GM15510 (cell line): ENCODE measurements around the gene FGGY.

Source experiments
- POLR2A ChIP-seq: IDR thresholded peaks from 3 replicates; pipeline ENCODE4 v1.6.1; 2011; ENCODE audit warnings: borderline replicate concordance; ENCODE audit not compliant: insufficient read length; ENCODE audit errors: extremely low read depth

The FGGY gene

GRCh38 chr1:59742526-59742925, 445.6 kb downstream of the FGGY start:
- TF ChIP-seq POLR2A = no peak

- no peak for TF ChIP-seq POLR2A
These were observed 446.6 kb downstream of the FGGY start for GRCh38 chr1:59743324-59744091.

DNA sequence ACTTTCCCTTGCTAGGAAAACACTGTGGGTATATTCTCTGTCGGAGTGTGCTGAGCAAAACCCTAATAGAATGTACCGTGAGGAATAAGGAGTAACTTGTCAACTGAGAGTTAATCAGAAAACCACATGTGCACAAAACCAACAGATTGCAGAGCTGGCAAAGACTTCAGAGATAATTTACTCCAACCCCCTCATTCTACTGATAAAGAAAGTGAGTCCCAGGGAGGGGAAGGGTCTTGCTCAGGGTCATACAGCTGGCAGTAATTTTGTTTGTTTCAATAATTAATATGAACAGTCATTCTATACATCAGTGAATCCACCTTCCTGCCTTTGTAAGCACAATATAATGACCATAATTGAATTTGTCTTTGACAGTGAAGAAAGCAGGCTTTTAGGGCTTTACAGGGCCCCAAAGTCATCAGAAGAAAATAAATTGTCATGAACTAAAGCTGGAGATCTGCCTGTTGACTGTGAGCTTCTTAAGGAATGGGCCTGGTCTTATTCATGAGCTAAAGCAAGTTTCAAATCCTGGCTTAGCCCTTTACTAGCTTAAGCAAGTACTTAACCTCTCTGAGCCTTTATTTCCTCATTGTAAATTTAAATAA, 450.6 kb downstream of the FGGY start:
- TF ChIP-seq POLR2A = no peak

- TF ChIP-seq POLR2A = no peak
These were observed 451.2 kb downstream of the FGGY start for GRCh38 chr1:59748123-59748522.

DNA sequence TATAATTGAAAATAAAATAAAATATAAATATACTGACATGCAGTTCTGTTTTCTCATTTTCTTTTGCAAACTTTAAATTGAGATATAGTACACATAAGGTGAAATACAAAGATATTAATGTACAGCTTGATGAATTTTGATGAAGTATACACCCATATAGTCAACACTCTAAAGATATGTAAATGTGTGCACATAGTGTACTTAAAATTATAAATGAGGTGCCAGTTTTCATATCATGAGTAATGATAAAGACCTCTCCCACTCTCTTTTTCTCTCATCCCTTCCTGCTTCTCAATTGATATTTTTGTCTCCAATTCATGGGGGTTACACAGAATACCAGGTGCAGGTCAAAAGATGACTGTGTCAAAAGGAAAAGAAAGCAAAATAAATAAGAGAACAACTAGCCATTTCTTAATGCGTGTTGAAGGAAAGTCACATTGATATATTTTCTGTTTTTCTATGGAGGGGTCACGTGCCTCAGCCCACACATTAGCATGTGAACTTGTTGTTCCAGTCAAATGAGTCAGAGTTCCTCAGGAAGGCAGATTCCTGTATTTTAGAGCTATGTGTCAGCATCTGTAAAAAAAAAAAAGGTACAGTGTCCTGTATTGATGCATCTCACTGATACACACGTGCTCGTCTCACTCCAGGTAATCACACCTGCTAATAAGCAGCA, 453.6 kb downstream of the FGGY start:
- TF ChIP-seq POLR2A = no peak

- no peak for TF ChIP-seq POLR2A
These were observed 454.1 kb downstream of the FGGY start for GRCh38 chr1:59751004-59751395.

GRCh38 chr1:59751801-59752200, 454.9 kb downstream of the FGGY start:
- no peak for TF ChIP-seq POLR2A

GRCh38 chr1:59752556-59753414, 455.9 kb downstream of the FGGY start:
- no peak for TF ChIP-seq POLR2A

GRCh38 chr1:59755069-59755685, 458.3 kb downstream of the FGGY start:
- no peak for TF ChIP-seq POLR2A

DNA sequence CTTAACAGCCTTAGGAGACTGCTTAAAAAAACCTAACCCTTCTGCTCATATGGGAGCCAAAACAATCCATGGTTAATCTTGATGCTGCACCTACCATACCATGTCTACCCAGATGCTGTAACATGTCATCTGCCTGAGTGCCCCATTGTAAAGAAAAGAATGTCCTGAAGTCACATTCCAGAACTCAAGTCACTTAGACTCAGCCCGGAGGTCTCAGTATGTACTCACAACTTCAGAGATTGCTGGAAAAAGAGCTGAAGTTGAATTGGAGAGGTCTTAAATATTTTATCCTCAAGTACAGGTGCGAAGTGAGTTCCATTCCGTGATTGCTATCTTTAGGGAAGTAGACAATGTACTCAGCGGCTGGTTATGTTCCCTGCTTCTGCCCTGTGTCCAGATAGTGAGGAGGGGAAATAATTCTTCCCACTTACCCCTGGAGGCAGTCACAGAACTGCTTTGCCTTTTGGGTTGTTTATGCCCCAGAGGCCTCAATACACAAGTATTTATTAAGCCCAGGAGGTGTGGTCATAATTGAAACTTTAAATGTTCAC, 460.4 kb downstream of the FGGY start:
- no peak for TF ChIP-seq POLR2A

DNA sequence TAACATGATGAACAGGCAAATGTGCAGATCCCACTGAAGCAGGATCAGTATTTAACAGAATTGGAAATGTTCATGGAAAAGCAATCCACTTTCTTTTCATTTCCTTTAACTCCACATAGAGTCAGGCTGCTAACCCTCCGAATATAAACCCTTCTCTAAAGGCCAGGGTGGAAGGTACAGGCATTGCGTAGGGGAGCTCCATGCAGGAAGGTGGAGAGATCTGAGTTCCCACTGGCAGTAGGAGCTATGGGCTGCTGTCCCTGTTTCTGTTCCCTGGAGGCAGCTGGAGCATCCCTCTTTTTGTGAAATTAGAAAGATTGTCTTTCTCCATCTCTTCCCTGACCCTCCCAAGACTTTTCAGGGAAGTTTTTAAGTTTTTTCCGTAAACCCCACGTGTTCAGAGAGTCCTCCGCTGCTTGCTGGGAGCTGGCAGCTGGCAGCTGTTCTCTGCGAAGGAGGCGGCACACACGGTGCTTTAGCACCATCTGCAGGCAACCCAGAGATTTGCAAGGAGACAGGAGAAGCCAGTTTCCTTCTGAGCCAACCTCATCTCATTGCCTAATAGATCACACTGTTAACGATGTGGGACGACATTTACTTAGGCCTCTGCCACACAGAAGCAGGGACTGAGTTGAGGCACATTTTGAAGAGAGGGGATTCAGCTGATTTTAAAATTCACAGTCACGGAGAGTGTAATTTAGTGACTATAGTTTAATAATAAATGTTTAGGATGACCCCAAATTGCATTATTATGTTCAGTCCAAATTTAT, 462.4 kb downstream of the FGGY start:
- no peak for TF ChIP-seq POLR2A

GRCh38 chr1:59761443-59761842, 464.5 kb downstream of the FGGY start:
- no peak for TF ChIP-seq POLR2A

- TF ChIP-seq POLR2A = no peak
These were observed 466.5 kb downstream of the FGGY start for GRCh38 chr1:59763418-59763817.

GRCh38 chr1:59765011-59765730, 468.3 kb downstream of the FGGY start:
- TF ChIP-seq POLR2A = no peak
